HepG2 (cell line): ENCODE measurements around the gene OAF. TPM values are rescaled to one million over a fixed set of nuclear protein-coding genes. Genes with fewer than 3 reads are reported as not detected.

Experiments used
- ATAC-seq: fragments of 200-7000 bp; cut with Tn5 transposase; 3 replicates; pipeline ENCODE4 v1.9.1; 2020; ENCODE audit warnings: mild to moderate bottlenecking, moderate library complexity
- BruUV-seq: library from RNA; stranded (reverse); fragments of 400-500 nt; replicated peaks from 2 replicates; lab custom pipeline; 2021; lab: Mats Ljungman, UMichigan
- CTCF ChIA-PET: fragments of 300-600 bp; formaldehyde crosslinking; extraction: SDS; loops from one replicate; lab custom pipeline; 2021; ENCODE audit warnings: low total read pairs, inconsistent platforms, low intra/inter-chr PET ratio; lab: Yijun Ruan, JAX
- POLR2A ChIA-PET: fragments of 350-600 bp; sonication (Branson Sonifier 250); formaldehyde crosslinking; loops from one replicate; lab custom pipeline; 2020; ENCODE audit warnings: antibody characterized with exemption, inconsistent platforms; lab: Yijun Ruan, JAX
- DNase-seq: peaks from one replicate; pipeline ENCODE4 v3.0.0-alpha.2; 2015; ENCODE audit warnings: low spot score
- FAIRE-seq: peaks from 3 replicates; lab custom pipeline; 2011; peaks lifted over from hg19 to GRCh38; lab: Jason Lieb, UNC
- H2AFZ ChIP-seq: one replicate; pipeline ENCODE4 v1.6.1; 2011; ENCODE audit warnings: low read length, inconsistent platforms
- H3K27ac ChIP-seq: fragments of 300-600 bp; 3 replicates; pipeline ENCODE4 v1.8.0; 2011; ENCODE audit warnings: mixed run types, mild to moderate bottlenecking, mixed read lengths, low read length, inconsistent platforms; ENCODE audit not compliant: insufficient read depth; ENCODE audit errors: extremely low read length
- H3K27me3 ChIP-seq, 2 experiments: fragments of 200-600 bp in 1 of 2; 2 replicates in 1 of 2; 3 replicates in 1 of 2; pipeline versions ENCODE4 v1.6.0 to v1.8.0; 2011; ENCODE audit warnings: low read length in 2 of 2, mild to moderate bottlenecking in 2 of 2, moderate library complexity in 2 of 2, inconsistent platforms in 1 of 2; ENCODE audit not compliant: insufficient read depth in 2 of 2, control insufficient read depth in 1 of 2
- H3K36me3 ChIP-seq, 2 experiments: fragments of 200-600 bp in 1 of 2; replicated peaks in 1 of 2; 2 replicates in 1 of 2; 3 replicates in 1 of 2; pipeline versions ENCODE4 v1.5.1 to v1.8.0; 2011; ENCODE audit warnings: low read length in 2 of 2, inconsistent platforms in 1 of 2; ENCODE audit not compliant: insufficient read depth in 2 of 2, control insufficient read depth in 1 of 2
- H3K4me1 ChIP-seq: 2 replicates; pipeline ENCODE4 v1.5.1; 2012; ENCODE audit warnings: low read length, inconsistent platforms; ENCODE audit not compliant: insufficient read depth
- H3K4me2 ChIP-seq: 2 replicates; pipeline ENCODE4 v1.6.0; 2011; ENCODE audit warnings: low read depth, low read length, inconsistent platforms
- H3K4me3 ChIP-seq, 3 experiments: fragments of 200-600 bp in 1 of 3; sonication (generic), shearing (Covaris generic) in 1 of 3; replicated peaks in 1 of 3; 2 replicates each; pipeline ENCODE4 v1.5.1; 2011 to 2016; ENCODE audit warnings: low read length in 3 of 3, inconsistent platforms in 2 of 3, low read depth in 2 of 3, mild to moderate bottlenecking in 2 of 3, control low read depth in 1 of 3, mixed read lengths in 1 of 3; ENCODE audit not compliant: insufficient read depth in 1 of 3
- H3K79me2 ChIP-seq: one replicate; pipeline ENCODE4 v1.6.1; 2011; ENCODE audit warnings: low read length, inconsistent platforms; ENCODE audit not compliant: insufficient read depth
- H3K9ac ChIP-seq: 2 replicates; pipeline ENCODE4 v1.6.0; 2011; ENCODE audit warnings: mild to moderate bottlenecking, low read depth, low read length, inconsistent platforms; ENCODE audit not compliant: insufficient read depth
- H3K9me3 ChIP-seq: 2 replicates; pipeline ENCODE4 v1.5.1; 2012; ENCODE audit warnings: mild to moderate bottlenecking, low read length
- H4K20me1 ChIP-seq: 2 replicates; pipeline ENCODE4 v1.6.0; 2011; ENCODE audit warnings: inconsistent platforms, mild to moderate bottlenecking, low read length, moderate library complexity; ENCODE audit not compliant: insufficient read depth
- ARID5B ChIP-seq: IDR thresholded peaks from 2 replicates; pipeline ENCODE4 v1.4.0; 2020; ENCODE audit warnings: mild to moderate bottlenecking, missing genetic modification reagents
- DNMT1 ChIP-seq: sonication (generic); formaldehyde crosslinking; IDR thresholded peaks from 2 replicates; pipeline ENCODE4 v1.5.1; 2020; ENCODE audit warnings: mild to moderate bottlenecking, missing genetic modification reagents
- FOXK1 ChIP-seq: sonication (generic); formaldehyde crosslinking; IDR thresholded peaks from 2 replicates; pipeline ENCODE4 v1.4.0; 2020; ENCODE audit warnings: low read depth, missing genetic modification reagents, borderline replicate concordance
- FOXK2 ChIP-seq: fragments of 450-650 bp; IDR thresholded peaks from 2 replicates; pipeline ENCODE4 v1.6.1; 2016
- MYC ChIP-seq: sonication (generic); formaldehyde crosslinking; IDR thresholded peaks from 2 replicates; pipeline ENCODE4 v1.9.0; 2021; ENCODE audit warnings: missing genetic modification reagents, borderline replicate concordance
- POLR2A ChIP-seq, 2 experiments: IDR thresholded peaks; 2 replicates each; pipeline ENCODE4 v1.6.1; 2011; ENCODE audit warnings: low read depth in 2 of 2, low read length in 2 of 2, mild to moderate bottlenecking in 1 of 2, moderate library complexity in 1 of 2; ENCODE audit not compliant: insufficient read depth in 1 of 2
- RBFOX2 ChIP-seq: fragments of 200-400 bp; formaldehyde crosslinking; IDR thresholded peaks from 2 replicates; pipeline ENCODE4 v1.6.1; 2017; ENCODE audit warnings: low read depth, mild to moderate bottlenecking, low read length
- RBM22 ChIP-seq: fragments of 200-400 bp; formaldehyde crosslinking; optimal IDR thresholded peaks from 2 replicates; pipeline ENCODE3; 2017; ENCODE audit warnings: mild to moderate bottlenecking, low read length, moderate library complexity
- RORA ChIP-seq: sonication (generic); formaldehyde crosslinking; IDR thresholded peaks from 2 replicates; pipeline ENCODE4 v1.5.0; 2020; ENCODE audit warnings: mild to moderate bottlenecking, missing genetic modification reagents, moderate library complexity
- SMYD3 ChIP-seq: sonication (generic); formaldehyde crosslinking; IDR thresholded peaks from 2 replicates; pipeline ENCODE4 v1.8.1; 2023; ENCODE audit warnings: mild to moderate bottlenecking, missing genetic modification reagents
- ZFP62 ChIP-seq: sonication (generic); formaldehyde crosslinking; IDR thresholded peaks from 2 replicates; pipeline ENCODE4 v1.4.0; 2020; ENCODE audit warnings: missing genetic modification reagents
- ZFP90 ChIP-seq: sonication (generic); formaldehyde crosslinking; IDR thresholded peaks from 2 replicates; pipeline ENCODE4 v1.8.0; 2022; ENCODE audit warnings: missing genetic modification reagents, mild to moderate bottlenecking, inconsistent platforms, borderline replicate concordance
- ZMYM2 ChIP-seq: sonication (generic); formaldehyde crosslinking; IDR thresholded peaks from 2 replicates; pipeline ENCODE4 v1.8.0; 2022; ENCODE audit warnings: mild to moderate bottlenecking, missing genetic modification reagents
- ZNF3 ChIP-seq: IDR thresholded peaks from 2 replicates; pipeline ENCODE4 v1.7.0; 2017; ENCODE audit warnings: inconsistent platforms
- ZNF468 ChIP-seq: sonication (generic); formaldehyde crosslinking; IDR thresholded peaks from 2 replicates; pipeline ENCODE4 v1.8.0; 2022; ENCODE audit warnings: mild to moderate bottlenecking, moderate library complexity, missing genetic modification reagents
- WGBS: methylation state at CpG from one replicate; pipeline ENCODE4 v1.1.6; 2017; ENCODE audit warnings: low lambda C conversion rate; 5-methylcytosine and 5-hydroxymethylcytosine counted together
- in situ Hi-C: cut with HindIII; loops from 2 replicates; pipeline ENCODE4 v1.10.0; 2017; ENCODE audit warnings: low pct_unique_long_range_greater_than_20kb; ENCODE audit not compliant: extremely low pct_ligation_motif_present
- intact Hi-C: fragments of 100-400 bp; cut with micrococcal nuclease; formaldehyde crosslinking; loops from one replicate; pipeline ENCODE4 v1.10.0; 2022; ENCODE audit not compliant: unreplicated experiment
- polyA plus RNA-seq, 8 experiments: library from polyadenylated mRNA; depleted of rRNA in 3 of 8; stranded (reverse) in 7 of 8; unstranded in 1 of 8; fragments of >200 nt; fragmentation: Illumina TruSeq in 4 of 8; extraction: Trizol in 4 of 8; gene quantifications; 2 replicates each; pipeline versions ENCODE4 v1.2.1 to v1.2.3, GENCODE V29; 2011 to 2016; ENCODE audit warnings: low read depth in 4 of 8, missing spikeins in 1 of 8, mixed read lengths in 1 of 8; ENCODE audit not compliant: insufficient read depth in 1 of 8
- total RNA-seq, 5 experiments: library from RNA; depleted of rRNA; stranded (reverse); fragments of >200 nt; fragmentation: Illumina TruSeq; extraction: Trizol; gene quantifications; 2 replicates each; pipeline ENCODE4 v1.2.3, GENCODE V29; 2016; ENCODE audit warnings: low read depth in 1 of 5
- TF ChIP-seq, protein P1 (sequence below): sonication (generic); formaldehyde crosslinking; IDR thresholded peaks from 2 replicates; pipeline ENCODE4 v1.5.0; 2020; ENCODE audit warnings: mild to moderate bottlenecking, missing genetic modification reagents
- TF ChIP-seq, protein P2 (sequence below): sonication (generic); formaldehyde crosslinking; IDR thresholded peaks from 2 replicates; pipeline ENCODE4 v1.4.0; 2020; ENCODE audit warnings: missing genetic modification reagents

The OAF gene
- total and polyA plus RNA-seq, 2 of the 13 experiments (the other 11 are each of a cell fraction or from before 2014, with no cell fraction given): 63.7 to 94.6 TPM

DNA sequence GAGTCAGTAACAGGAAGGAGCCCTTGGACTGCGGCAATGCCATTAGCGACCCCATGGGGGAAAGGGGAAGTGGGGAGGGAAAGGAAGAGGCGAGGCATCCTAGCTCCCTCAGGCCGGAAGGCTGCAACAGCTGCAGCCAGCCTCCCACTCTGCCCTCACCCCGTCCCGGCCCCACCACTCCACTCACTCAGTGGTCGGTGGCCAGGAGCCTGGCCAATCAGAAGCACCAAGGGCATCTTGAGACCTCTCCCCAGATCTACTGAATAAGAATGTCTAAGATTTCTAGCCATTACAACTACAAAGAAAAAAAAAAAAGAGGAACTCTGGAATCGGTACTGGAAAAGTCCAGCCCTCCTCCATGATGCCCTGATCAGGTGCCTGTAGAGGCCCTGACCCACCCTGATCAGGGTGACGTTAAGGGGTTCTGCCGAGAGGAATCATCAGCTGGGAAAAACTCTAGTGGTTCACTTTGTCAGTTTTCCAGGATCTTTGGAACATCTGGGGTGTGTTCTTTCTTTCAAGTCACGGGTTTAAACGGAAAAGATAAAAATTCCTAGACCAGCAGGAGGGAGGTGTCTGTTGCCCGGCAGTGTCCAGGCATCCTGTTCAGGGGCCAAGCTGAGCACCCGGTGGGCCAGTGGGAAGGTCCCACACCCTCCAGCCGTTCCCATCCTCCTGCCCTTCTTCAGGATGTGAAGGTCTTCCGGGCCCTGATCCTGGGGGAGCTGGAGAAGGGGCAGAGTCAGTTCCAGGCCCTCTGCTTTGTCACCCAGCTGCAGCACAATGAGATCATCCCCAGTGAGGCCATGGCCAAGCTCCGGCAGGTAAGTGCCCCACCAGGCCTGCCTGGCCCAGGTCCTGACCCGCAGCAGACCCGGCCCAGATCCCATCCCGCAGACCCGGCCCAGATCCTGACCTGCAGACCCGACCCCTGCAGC, 14.4 kb downstream of the OAF start:
- no peak for DNase-seq
- no peak for ATAC-seq
- Histone ChIP-seq H3K9me3 (no peaks in the 10 kb centered on the region), H3K9ac (no peak overlapping the region), H3K79me2 (no peaks in the 10 kb centered on the region), H4K20me1 (peaks cover 8% of the 10 kb centered on the region; the same call in 1 of the 2 replicates), H3K36me3 (peaks cover 10 to 34% of the 10 kb centered on the region in 2 experiments; a peak in 4 of 5 replicates), H3K4me2 (no peak overlapping the region), H3K27ac (no peak overlapping the region), H3K4me1 (peaks cover 12% of the 10 kb centered on the region), H3K4me3 (no peak overlapping the region), H2AFZ (no peak overlapping the region), H3K27me3 (no peaks in the 10 kb centered on the region)
- POLR2A ChIA-PET: interaction anchor here (1.5 to 1.6 kb wide), 2 partner anchors 40 kb away, joined by 3 to 6 read pairs; no protein-coding TSS in a partner anchor
- BruUV-seq: no TSS peak
- CTCF ChIA-PET: no interaction called here
- in situ Hi-C loops (loop anchor here (5.0 kb wide), 1 partner anchor 53 kb away; no protein-coding TSS in a partner anchor), intact Hi-C loops (no loop called here)
- 95% methylated on average over 19 of the region's 22 CpGs for WGBS
- no peak for FAIRE-seq
- TF ChIP-seq FOXK2 (no peak), DNMT1 (CRISPR knock-in tag) (no peak), ZNF3 (CRISPR knock-in tag) (no peak), ARID5B (no peak), MYC (no peak), RBM22 (peak; percentile 62), ZFP90 (CRISPR knock-in tag) (no peak), RBFOX2 (peak; percentile 22; the same call in 1 of the 2 replicates), RORA (CRISPR knock-in tag) (no peak), FOXK1 (CRISPR knock-in tag) (no peak), ZMYM2 (CRISPR knock-in tag) (no peak), ZNF468 (CRISPR knock-in tag) (no peak), ZFP62 (CRISPR knock-in tag) (no peak), SMYD3 (no peak), POLR2A (IDR thresholded peaks at IDR 0.05; ENCODE audit: insufficient read depth in 1 of 2, low read depth in 2 of 2, low read length in 2 of 2) (peak in 1 of 2 experiments; percentile 43; a peak in 2 of 4 replicates)
- TF ChIP-seq, protein P1, sequence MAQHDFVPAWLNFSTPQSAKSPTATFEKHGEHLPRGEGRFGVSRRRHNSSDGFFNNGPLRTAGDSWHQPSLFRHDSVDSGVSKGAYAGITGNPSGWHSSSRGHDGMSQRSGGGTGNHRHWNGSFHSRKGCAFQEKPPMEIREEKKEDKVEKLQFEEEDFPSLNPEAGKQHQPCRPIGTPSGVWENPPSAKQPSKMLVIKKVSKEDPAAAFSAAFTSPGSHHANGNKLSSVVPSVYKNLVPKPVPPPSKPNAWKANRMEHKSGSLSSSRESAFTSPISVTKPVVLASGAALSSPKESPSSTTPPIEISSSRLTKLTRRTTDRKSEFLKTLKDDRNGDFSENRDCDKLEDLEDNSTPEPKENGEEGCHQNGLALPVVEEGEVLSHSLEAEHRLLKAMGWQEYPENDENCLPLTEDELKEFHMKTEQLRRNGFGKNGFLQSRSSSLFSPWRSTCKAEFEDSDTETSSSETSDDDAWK (CRISPR knock-in tag): no peak
- TF ChIP-seq, protein P2, sequence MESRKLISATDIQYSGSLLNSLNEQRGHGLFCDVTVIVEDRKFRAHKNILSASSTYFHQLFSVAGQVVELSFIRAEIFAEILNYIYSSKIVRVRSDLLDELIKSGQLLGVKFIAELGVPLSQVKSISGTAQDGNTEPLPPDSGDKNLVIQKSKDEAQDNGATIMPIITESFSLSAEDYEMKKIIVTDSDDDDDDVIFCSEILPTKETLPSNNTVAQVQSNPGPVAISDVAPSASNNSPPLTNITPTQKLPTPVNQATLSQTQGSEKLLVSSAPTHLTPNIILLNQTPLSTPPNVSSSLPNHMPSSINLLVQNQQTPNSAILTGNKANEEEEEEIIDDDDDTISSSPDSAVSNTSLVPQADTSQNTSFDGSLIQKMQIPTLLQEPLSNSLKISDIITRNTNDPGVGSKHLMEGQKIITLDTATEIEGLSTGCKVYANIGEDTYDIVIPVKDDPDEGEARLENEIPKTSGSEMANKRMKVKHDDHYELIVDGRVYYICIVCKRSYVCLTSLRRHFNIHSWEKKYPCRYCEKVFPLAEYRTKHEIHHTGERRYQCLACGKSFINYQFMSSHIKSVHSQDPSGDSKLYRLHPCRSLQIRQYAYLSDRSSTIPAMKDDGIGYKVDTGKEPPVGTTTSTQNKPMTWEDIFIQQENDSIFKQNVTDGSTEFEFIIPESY (CRISPR knock-in tag): no peak
